Inferior parietal cortex (tissue), 1 donor: Measurements from ENCODE around the gene TOMT.

Experiments used
- DNase-seq: peaks from one replicate; pipeline ENCODE4 v3.0.0-alpha.2; 2016; ENCODE audit errors: extremely low spot score

TOMT gene

DNA sequence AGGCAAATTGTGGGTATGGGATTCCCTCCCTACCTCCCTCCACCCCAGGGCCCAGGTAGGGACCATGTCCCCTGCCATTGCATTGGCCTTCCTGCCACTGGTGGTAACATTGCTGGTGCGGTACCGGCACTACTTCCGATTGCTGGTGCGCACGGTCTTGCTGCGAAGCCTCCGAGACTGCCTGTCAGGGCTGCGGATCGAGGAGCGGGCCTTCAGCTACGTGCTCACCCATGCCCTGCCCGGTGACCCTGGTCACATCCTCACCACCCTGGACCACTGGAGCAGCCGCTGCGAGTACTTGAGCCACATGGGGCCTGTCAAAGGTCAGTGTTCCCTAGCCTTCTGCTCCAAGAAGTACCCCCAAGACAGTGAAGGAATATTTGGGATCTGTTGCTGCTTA is at the start of gene TOMT:
Gene TOMT, plus strand, starts transcription at position 37 of the 400 bp plus-strand sequence. Its CDS starts 28 bp downstream, at position 65.
- no peak for DNase-seq

- no peak for DNase-seq
Observed at GRCh38 chr11:72058416-72059034, 47.2 kb upstream of the TOMT start.

- DNase-seq, result no peak
Observed at GRCh38 chr11:72061739-72062396, 43.9 kb upstream of the TOMT start.

DNA sequence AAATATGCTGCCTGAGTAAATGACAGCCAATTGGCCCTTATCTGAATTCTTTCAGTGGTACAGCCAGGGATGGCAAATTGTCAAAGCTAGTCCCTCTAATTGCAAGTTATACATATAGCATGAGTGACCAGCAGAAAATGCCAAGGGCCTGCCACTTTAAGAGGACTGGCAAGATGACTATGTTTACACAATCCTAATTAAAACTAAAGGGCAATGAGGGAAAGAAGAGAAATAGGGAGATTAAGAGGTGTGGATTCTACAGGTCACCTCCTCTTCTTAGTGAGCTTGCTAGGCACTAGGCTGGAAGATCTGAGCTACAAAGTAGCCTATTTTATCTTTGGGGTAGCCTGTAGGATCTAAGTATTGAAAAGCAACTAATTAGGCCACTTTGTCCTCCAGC is 38.9 kb upstream of the TOMT start:
- no peak for DNase-seq

- DNase-seq, result no peak
Observed at GRCh38 chr11:72067266-72067665, 38.5 kb upstream of the TOMT start.

- no peak for DNase-seq
Observed at GRCh38 chr11:72067676-72068075, 38.0 kb upstream of the TOMT start.

- DNase-seq, result no peak
Observed at GRCh38 chr11:72069200-72069599, 36.5 kb upstream of the TOMT start.

DNA sequence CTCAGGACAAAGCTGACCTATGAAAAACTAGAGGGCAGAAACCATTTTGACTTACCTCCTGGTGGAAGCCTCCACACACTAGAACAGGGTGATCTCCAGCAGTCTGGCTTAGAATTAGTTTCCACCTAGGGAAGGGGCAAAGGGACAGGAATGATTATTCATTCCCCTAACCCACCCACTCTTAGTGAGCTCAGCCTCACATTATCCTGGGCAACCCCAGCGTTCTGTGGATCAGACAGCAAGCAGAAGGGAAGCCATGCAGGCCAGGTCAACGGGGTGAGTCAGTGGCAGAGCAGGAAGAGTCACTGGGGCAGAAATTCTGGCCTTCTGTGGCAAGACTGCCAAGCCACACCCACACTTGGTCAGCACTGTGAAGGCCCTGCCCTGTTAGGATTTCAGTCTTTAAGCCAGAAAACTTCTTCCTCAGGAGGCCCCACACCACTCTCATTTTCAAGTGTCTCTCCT is 35.9 kb upstream of the TOMT start:
- no peak for DNase-seq

DNA sequence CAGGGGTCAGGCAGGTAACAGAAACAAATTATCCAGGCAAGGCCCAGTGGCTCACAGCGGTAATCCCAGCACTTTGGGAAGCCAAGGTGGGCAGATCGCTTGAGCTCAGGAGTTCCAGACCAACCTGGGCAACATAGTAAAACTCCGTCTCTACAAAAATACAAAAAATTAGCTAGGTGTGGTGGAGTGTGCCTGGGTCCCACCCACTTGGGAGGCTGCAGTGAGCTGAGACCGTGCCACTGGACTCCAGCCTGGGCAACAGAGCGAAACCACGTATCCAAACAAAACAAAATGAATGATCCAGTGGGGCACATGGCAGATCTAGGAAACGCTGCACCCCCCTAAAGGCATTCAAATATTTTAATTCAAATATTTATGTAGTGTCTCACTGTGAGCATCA is 35.2 kb upstream of the TOMT start:
- no peak for DNase-seq

DNA sequence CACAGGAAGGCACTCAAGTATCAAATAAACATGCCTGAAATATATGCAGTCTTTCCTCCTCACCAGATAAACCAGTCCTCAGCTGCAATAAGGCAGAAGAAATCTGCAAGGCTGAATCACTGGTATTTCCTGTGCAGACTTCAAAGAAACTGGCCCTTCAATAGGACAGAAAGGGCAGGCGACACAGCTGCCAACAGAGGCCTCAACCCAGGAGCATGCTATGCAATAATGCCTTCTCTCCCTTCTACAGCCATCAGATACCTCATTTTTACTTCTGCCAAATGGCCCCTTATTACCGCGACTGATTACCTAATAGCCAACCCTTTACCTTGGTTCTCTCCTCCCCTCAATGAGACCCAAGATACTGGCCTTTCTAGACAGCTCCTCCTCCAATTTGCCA is 33.4 kb upstream of the TOMT start:
- DNase-seq, result no peak

GRCh38 chr11:72075109-72075508 is 30.6 kb upstream of the TOMT start:
- no peak for DNase-seq

DNA sequence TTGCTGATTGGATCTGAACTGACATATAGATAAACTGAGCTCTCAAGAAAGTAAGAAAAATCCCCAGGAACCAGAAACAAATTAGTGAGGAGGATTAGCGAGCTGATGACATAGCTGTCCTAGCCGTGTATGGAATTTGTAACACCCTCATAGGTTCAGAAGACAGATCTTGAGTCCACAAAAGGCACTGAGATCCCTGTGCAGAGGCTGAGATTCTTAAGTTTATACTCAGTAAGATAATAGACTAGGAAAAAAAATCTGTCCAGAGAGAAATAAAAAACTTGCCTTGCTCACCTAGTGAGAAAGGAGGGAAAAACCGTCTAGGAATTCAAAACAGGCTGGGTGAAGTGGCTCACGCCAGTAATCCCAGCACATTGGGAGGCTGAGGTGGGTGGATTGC is 30.0 kb upstream of the TOMT start:
- DNase-seq, result no peak

DNA sequence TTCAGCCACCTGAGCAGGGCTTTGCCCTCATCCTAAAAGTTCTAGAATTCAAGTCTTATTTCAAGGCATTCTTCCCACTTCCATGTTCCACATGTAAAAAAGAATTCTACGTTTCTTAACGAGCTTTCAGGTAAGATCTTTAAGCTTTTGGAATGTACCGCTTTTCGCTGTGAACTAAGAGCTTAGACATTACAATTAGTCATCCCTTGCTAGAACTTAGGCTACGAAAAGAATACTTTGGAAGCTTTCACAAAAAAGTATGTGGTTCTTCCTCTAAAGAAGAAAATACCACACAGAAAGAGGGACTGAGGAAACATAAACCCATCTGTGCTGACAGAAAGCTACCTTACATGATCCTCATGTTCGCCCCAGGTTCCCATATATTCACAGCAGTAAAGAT is 27.2 kb upstream of the TOMT start:
- peak; percentile 19 for DNase-seq

- no peak for DNase-seq
Observed at GRCh38 chr11:72079819-72080325, 25.9 kb upstream of the TOMT start.

- DNase-seq, result peak; percentile 99
Observed at GRCh38 chr11:72080326-72081183, 25.2 kb upstream of the TOMT start, which contains the start of the genes LRRC51 and NUMA1. TSS of gene LRRC51 (plus strand) at chr11:72080850. CDS start at chr11:72089084, 8,234 bp downstream. TSS of gene NUMA1 (minus strand) at chr11:72080542. CDS start at chr11:72035943, 44,599 bp downstream.

GRCh38 chr11:72081184-72081644 is 24.5 kb upstream of the TOMT start:
- DNase-seq, result no peak

DNA sequence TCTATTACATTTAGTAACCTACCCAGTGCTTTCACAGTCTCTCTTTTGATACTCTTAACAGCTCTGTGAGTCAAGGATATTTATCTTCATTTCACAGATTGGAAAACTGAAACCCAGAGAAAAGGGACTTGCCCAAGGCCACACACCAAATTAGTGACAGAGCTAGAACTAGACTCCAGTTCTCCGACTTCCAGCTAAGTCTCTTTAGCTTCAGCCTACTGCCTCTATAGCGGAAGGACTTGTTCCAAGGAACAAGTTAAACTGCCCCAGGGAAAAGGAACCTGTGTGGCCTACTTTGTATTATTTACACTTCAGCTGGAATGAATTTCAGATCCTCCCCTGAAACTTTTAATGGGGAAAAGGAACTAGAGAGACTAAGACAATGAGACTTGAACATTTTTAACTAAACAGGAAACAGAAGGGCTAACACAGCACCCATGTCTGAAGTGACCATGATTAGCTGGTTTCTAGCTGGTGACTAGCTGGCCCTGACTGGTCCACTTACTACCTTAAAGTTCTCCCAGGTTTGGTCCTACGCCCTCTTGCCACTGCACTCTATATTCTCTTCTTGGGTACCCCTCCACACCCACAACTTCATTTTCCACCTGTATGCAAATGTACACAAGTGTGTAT is 23.8 kb upstream of the TOMT start:
- no peak for DNase-seq

GRCh38 chr11:72083414-72083813 is 22.3 kb upstream of the TOMT start:
- no peak for DNase-seq

GRCh38 chr11:72084076-72084475 is 21.6 kb upstream of the TOMT start:
- DNase-seq, result no peak

- DNase-seq, result no peak
Observed at GRCh38 chr11:72084965-72085364, 20.8 kb upstream of the TOMT start.

DNA sequence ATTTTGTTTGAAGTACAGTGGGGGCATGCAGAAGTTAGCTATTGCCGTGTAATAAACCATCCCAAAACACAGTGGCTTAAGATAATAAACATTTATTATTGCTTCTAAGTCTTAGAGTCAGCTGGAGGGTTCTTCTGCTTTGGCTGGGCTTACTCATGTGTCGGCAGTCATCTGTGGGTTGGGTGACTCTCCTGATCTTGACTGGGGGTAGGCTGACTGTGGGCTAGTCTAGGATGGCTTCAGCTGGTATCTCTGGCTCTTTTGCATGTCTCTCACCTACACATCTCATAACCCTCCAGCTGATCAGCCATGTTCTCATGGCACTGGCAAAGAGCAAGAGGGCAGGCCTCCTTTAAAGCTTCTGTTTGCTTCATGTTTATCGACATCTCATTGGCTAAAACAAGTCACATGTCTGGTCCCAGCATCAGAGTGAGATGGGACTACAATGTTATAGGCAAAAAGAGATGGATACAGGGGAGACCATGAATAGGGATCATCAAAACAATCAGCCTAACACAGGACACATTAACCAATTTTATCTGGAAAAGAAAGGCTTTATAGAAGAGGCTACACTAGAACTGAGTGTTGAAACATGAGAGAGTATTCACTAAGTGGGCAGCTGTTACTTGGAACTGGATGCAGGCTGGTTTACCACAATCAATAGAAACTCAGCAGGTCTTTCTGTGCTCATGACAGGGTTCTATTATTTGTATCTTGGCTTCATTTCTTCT is 19.9 kb upstream of the TOMT start:
- peak; percentile 82 for DNase-seq
